ENCODE results near the gene OXA1L. TPM values are rescaled to one million over a fixed set of nuclear protein-coding genes. Genes with fewer than 3 reads are reported as not detected.

The OXA1L gene
- total RNA-seq, 4 donors from 2014 or later, result 63.5 to 74.9 (median 71.3) TPM

- no peak overlapping the region for H3K4me3 ChIP-seq
- no peaks in the 10 kb centered on the region for H3K36me3 ChIP-seq
- DNase-seq (ENCODE audit: extremely low spot score), result no peak
- 66% methylated on average over 5 of the region's 5 CpGs for WGBS
- no peak overlapping the region for H3K27ac ChIP-seq (replicated peaks in 1 of 4)
- H3K9me3 ChIP-seq, result no peaks in the 10 kb centered on the region
- H3K4me1 ChIP-seq, result no peaks in the 10 kb centered on the region
- H3K27me3 ChIP-seq, result no peaks in the 10 kb centered on the region
- intact Hi-C loops (cut with DNase I), result no loop called here
- TF ChIP-seq CTCF (IDR thresholded peaks at IDR 0.05) (no peak), EP300 (IDR thresholded peaks at IDR 0.05) (no peak), POLR2AphosphoS5 (IDR thresholded peaks at IDR 0.05) (no peak), POLR2A (IDR thresholded peaks at IDR 0.05; ENCODE audit: low read depth) (no peak)
Observed at GRCh38 chr14:22796087-22796707, 29.7 kb downstream of the OXA1L start.

- WGBS, result 56% methylated on average over 5 of the region's 5 CpGs
- Histone ChIP-seq H3K4me1 (no peaks in the 10 kb centered on the region), H3K4me3 (no peak overlapping the region), H3K9me3 (no peaks in the 10 kb centered on the region), H3K27me3 (no peaks in the 10 kb centered on the region), H3K36me3 (no peaks in the 10 kb centered on the region), H3K27ac (replicated peaks in 1 of 4) (no peak overlapping the region)
- DNase-seq (ENCODE audit: extremely low spot score), result no peak
- TF ChIP-seq EP300 (IDR thresholded peaks at IDR 0.05) (no peak), POLR2A (IDR thresholded peaks at IDR 0.05; ENCODE audit: low read depth) (no peak), POLR2AphosphoS5 (IDR thresholded peaks at IDR 0.05) (no peak), CTCF (IDR thresholded peaks at IDR 0.05) (no peak)
- intact Hi-C loops (cut with DNase I), result no loop called here
Observed at GRCh38 chr14:22797017-22797917, 30.8 kb downstream of the OXA1L start.

GRCh38 chr14:22798528-22798927 is 32.0 kb downstream of the OXA1L start:
- no peak overlapping the region for H3K27ac ChIP-seq (replicated peaks in 1 of 4)
- WGBS, result 44% methylated on average over 2 of the region's 2 CpGs
- H3K27me3 ChIP-seq, result peaks cover 0 to 2% (median 0%) of the 10 kb centered on the region in 4 donors
- no peaks in the 10 kb centered on the region for H3K4me1 ChIP-seq
- no peaks in the 10 kb centered on the region for H3K36me3 ChIP-seq
- no peak overlapping the region for H3K4me3 ChIP-seq
- DNase-seq (ENCODE audit: extremely low spot score), result no peak
- TF ChIP-seq POLR2A (IDR thresholded peaks at IDR 0.05; ENCODE audit: low read depth) (no peak), EP300 (IDR thresholded peaks at IDR 0.05) (no peak), POLR2AphosphoS5 (IDR thresholded peaks at IDR 0.05) (no peak), CTCF (IDR thresholded peaks at IDR 0.05) (no peak)
- H3K9me3 ChIP-seq, result no peaks in the 10 kb centered on the region
- intact Hi-C loops (cut with DNase I), result no loop called here

GRCh38 chr14:22800346-22800745 is 33.9 kb downstream of the OXA1L start:
- no peak for DNase-seq (ENCODE audit: extremely low spot score)
- no peaks in the 10 kb centered on the region for H3K36me3 ChIP-seq
- H3K4me3 ChIP-seq, result no peak overlapping the region
- no peak for TF ChIP-seq POLR2AphosphoS5 (IDR thresholded peaks at IDR 0.05)
- TF ChIP-seq EP300 (IDR thresholded peaks at IDR 0.05), result no peak
- no peak for TF ChIP-seq POLR2A (IDR thresholded peaks at IDR 0.05; ENCODE audit: low read depth)
- no peak for TF ChIP-seq CTCF (IDR thresholded peaks at IDR 0.05)
- intact Hi-C loops (cut with DNase I), result no loop called here
- H3K27ac ChIP-seq (replicated peaks in 1 of 4), result no peak overlapping the region
- 90% methylated on average over 10 of the region's 10 CpGs for WGBS
- peaks cover 0 to 2% (median 0%) of the 10 kb centered on the region in 4 donors for H3K27me3 ChIP-seq
- no peaks in the 10 kb centered on the region for H3K4me1 ChIP-seq
- no peaks in the 10 kb centered on the region for H3K9me3 ChIP-seq
